ENCODE measurements around the gene MAPK10.

- TF ChIP-seq CTCF (IDR thresholded peaks at IDR 0.05; ENCODE audit: low read depth, low read length, poor library complexity, severe bottlenecking) (no peak), EZH2phosphoT487 (IDR thresholded peaks at IDR 0.05; ENCODE audit: borderline replicate concordance, low read length) (no peak)
These were observed 63.0 kb downstream of the MAPK10 start for GRCh38 chr4:86296865-86297264.
